Stimulated activated CD4-positive, alpha-beta T cell treated with anti-CD3 and anti-CD28 coated beads, Interleukin-4, amount 100 ng/mL, for 24 hours (primary cell): Measurements from ENCODE around the gene ORAI1.
"Not testable (repeated sequence)": the region's sequence is repeated elsewhere in the genome, so short reads cannot be mapped to it uniquely, and the experiment has no call there.

Source experiments
- DNase-seq: peaks from one replicate; pipeline ENCODE4 v3.0.0-alpha.2; 2020

ORAI1 gene

GRCh38 chr12:121649819-121650353 is 23.6 kb downstream of the ORAI1 start:
- no peak for DNase-seq

DNA sequence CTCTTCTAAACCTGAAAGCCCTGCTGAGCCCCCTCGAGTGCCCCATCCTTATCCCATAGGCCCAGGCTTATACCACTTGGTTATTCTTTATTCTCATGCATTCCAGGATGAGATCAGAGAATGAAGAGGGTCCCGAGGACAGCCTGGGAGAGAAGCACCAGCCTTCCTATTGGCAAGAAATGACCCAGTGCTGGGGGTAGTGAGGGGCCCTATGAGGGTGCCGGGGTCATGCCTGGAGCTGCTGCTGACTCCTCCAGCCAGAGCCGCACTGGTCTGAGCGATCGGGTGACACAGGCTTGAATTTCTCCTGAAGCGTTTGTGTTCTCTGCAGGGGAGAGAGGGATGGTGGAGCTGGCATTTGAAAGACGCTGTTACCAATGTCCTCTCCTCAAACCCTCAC is 25.0 kb downstream of the ORAI1 start:
- DNase-seq = no peak

DNA sequence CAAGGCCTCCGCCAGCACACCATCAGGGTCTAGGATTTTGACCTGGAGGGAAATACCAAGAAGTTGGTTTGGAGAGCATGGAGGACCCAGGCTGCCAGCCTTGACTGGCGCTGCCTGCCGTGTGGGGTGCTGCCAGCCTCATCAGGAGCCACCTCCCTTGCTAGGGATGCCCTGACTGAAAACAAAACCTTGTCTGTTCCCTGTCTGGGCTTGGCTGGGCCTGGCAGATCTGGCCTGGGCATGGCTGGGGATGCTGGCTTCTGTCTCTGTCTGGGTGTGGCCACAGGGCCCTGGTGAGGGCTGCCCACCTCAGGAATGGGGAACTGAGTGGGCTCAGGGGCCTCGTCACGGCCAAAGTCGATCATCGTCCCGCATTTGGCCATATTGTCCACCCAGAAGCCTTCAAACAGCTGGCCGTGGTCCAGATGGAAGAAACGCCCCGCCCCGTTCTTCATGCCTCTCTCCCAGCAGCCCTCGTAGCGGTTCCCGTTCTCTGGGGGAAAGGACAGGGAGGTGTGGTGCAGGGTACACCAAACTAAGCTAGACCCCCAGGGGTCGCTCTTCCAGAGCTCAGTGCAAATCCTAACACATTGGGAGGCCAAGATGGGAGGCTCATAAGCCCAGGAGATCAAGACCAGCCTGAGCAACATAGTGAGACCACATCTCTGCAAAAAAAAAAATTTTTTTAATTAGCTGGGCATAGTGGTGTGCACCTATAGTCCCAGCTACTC is 26.6 kb downstream of the ORAI1 start:
- DNase-seq = no peak

DNA sequence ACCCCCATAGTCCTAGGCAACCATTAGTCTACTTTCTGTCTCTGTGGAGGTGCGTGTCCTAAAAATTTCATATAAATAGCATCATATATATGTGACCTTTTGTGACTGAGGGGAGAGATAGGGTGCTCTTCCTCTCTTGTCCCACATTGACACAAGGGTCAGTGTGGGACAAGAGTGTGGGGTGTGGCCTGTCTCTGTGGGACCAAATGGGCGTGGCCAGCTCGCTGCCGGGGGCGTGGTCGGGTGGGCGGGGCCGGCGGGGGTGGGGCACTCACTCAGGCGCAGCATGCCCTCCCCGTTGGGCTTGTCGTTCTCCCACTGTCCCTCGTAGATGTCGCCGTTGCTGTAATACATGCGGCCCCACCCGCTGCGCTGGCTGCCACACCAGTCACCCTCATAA is 27.7 kb downstream of the ORAI1 start:
- DNase-seq = no peak

DNA sequence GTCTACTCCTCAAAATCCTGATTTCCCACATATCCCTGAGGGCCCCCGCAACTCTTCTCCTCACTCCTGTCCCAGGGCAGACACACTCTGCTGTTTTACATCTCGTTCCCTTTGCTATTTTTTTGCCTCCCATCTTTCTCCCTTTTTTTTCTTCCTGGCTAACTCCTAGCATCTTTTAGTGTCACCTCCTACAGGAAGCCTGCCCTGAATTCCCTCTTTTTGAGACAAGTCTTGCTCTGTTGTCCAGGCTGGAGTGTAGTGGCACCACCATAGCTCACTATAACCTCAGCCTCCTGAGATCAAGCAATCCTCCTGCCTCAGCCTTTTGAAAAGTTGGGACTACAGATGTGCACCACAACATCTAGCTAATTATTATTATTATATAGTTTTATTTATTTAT is 29.8 kb downstream of the ORAI1 start:
- no peak for DNase-seq

GRCh38 chr12:121657305-121658008 is 31.1 kb downstream of the ORAI1 start:
- DNase-seq = peak; percentile 30

DNA sequence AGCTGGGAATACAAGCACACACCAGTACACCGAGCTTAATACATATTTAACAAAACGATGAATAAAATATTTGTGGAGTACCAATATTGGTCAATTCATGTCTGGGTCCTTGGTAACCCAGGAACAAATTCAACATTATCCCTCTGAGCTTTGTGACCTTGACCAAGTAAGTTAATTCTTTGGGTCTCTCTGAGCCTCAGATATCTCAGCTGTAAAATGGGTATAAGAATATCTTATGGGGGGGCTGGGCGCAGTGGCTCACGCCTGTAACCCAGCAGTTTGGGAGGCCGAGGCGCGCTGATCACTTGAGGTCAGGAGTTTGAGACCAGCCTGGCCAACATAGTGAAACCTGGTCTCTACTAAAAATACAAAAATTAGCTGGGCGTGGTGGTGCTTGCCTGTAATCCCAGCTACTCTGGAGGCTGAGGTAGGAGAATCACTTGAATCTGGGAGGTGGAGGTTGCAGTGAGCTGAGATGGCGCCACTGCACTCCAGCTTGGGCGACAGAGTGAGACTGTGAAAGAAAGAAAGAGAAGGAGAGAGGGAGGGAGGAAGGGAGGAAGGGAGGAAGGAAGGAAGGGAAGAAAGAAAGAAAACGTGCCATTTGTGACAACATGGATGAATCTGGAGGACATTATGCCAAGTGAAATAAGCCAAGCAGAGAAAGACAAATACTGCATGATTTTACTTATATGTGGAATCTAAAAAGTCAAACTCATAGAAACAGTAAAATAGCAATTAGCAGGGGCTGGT is 35.2 kb downstream of the ORAI1 start:
- DNase-seq = not testable (repeated sequence)

GRCh38 chr12:121663610-121663929 is 37.2 kb downstream of the ORAI1 start:
- no peak for DNase-seq

DNA sequence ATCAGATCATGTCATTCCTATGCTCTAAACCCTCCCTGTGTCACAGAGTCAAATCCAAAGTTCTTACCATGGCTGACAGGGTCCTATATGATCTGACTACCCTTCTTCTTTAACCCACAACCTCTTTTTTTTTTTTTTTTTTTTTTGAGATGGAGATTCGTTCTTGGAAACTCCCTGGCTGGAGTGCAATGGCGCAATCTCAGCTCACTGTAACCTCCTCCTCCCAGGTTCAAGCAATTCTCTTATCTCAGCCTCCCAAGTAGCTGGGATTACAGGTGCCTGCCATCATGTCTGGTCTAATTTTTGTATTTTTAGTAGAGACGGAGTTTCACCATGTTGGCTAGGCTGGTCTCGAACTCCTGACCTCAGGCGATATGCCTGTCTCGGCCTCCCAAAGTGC is 40.5 kb downstream of the ORAI1 start:
- not testable (repeated sequence) for DNase-seq

- DNase-seq = peak; percentile 68
Measured at GRCh38 chr12:121668750-121669520, 42.6 kb downstream of the ORAI1 start.

- no peak for DNase-seq
Measured at GRCh38 chr12:121669521-121669900, 43.2 kb downstream of the ORAI1 start, which contains the start of gene MORN3. Gene MORN3, minus strand, starts transcription at chr12:121669654. Its CDS starts 171 bp downstream, at chr12:121669483.

DNA sequence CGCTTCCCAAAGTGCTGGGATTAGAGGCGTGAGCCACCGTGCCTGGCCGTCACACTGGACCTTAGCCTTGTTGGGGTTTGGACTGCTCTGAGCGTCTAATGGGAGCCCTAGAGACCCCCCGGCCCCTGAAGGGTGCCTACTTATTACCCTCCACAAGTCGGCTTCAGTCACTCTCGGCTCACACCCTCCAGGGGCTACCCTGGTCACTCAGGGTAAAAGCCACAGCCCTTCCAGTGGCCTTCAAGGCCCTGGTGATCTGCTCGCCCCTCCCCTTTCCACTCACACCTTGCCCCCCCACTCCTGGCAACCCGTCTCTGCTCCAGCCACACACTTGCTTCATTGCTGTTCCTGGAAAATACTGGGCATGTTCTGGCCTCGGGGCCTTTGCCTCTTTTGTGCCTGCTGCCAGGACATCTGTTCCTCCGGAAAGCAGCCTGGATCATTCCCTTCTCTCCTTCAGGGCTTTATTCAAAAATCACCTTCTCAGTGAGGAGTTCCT is 46.7 kb downstream of the ORAI1 start:
- no peak for DNase-seq

- no peak for DNase-seq
Measured at GRCh38 chr12:121676190-121676589, 49.9 kb downstream of the ORAI1 start.

- no peak for DNase-seq
Measured at GRCh38 chr12:121678305-121678704, 52.0 kb downstream of the ORAI1 start.

GRCh38 chr12:121678716-121679300 is 52.5 kb downstream of the ORAI1 start:
- no peak for DNase-seq

DNA sequence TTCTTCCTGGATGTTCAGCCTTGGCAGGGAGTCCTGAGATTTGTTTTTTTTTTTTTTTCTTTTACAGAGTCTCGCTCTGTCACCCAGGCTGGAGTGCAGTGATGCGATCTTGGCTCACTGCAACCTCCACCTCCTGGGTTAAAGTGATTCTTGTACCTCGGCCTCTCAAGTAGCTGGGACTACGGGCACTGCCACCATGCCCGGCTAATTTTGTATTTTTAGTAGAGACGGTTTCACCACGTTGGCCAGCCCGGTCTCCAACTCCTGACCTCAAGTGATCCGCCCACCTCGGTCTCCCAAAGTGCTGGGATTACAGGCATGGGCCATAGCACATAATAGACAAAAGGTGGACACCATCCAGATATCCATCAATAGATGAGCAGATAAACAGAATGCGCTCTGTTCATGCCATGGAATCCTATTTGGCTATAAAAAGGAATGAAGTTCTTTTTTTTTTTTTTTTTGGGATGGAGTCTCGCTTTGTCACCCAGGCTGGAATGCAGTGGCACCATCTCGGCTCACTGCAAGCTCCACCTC is 53.4 kb downstream of the ORAI1 start:
- not testable (repeated sequence) for DNase-seq

GRCh38 chr12:121688966-121689365 is 62.6 kb downstream of the ORAI1 start:
- DNase-seq = no peak

DNA sequence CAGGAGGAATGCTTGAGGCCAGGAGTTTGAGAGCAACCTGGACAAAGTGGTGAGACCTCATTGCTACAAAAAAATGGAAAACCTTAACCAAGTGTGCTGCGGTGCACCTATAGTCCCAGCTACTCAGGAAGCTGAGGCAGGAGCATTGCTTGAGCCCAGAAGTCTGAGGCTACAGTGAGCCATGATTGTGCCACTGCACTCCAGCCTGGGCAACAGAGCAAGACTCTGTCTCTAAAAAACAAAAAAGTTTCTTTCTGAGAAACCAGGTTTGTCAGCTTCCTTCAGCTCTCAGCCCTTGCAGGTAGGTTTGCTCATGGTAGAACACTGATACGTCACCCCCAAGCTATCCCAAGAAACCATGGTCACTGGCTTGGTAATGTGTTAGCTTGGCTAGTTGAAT is 63.1 kb downstream of the ORAI1 start:
- DNase-seq = no peak
